ENCODE measurements around the gene SRMS.

GRCh38 chr20:63562461-63563224 lies 15.1 kb upstream of the SRMS start:
- TF ChIP-seq POLR2A (IDR thresholded peaks at IDR 0.05; ENCODE audit: low read length) (no peak), GATA1 (IDR thresholded peaks at IDR 0.05; ENCODE audit: low read depth, low read length) (no peak)

Measured in erythroblast (primary cell).